ENCODE results near the gene DEPP1. TPM values are rescaled to one million over a fixed set of nuclear protein-coding genes. Genes with fewer than 3 reads are reported as not detected.
A peak's percentile ranks its signal among the peaks of the same experiment; 100 is the strongest.

The DEPP1 gene
- total and polyA plus RNA-seq, 2 of the 13 experiments (the other 11 are each of a cell fraction or from before 2014, with no cell fraction given) = 14.8 to 270 TPM

DNA sequence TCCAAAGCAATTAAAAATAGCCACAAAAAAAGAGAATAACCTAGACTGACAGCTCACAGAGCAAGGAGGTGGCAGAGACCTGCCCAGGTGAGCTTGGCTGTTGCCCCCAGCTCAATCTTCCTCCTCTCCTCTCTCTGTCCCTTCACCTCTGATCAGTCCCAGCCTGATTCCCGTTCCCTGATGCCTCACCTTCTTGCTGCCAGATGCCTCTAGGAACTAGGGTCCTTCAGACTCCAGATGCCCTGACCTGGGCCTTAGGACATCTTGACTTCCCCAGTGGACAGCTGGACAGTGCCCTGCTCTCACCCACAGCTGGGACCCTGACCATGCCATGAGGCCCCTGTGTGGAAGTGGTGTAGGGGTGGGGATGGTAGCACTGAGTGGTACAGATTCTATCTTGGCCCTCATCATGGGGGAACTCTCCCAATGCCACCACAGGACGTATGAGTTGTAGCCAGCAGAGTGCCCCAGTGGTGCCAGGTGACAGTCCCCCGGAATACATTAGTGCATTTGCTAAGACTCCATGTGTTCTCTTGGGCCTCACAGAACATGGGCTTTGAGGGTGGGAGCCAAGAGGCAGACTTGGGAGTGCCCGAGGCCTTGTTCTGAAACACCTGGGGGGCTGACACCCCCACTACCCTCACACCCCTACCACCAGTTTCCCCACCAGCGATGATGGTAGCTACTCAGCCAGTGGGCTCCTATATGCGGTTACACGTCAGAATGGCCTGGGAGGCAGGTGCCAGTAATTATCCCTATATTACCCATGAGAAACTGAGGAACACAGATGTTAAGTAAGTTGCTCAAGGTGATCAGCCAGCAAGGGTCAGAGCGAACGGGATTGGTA lies 2.0 kb downstream of the DEPP1 start (continued):
- TF ChIP-seq, protein P1, sequence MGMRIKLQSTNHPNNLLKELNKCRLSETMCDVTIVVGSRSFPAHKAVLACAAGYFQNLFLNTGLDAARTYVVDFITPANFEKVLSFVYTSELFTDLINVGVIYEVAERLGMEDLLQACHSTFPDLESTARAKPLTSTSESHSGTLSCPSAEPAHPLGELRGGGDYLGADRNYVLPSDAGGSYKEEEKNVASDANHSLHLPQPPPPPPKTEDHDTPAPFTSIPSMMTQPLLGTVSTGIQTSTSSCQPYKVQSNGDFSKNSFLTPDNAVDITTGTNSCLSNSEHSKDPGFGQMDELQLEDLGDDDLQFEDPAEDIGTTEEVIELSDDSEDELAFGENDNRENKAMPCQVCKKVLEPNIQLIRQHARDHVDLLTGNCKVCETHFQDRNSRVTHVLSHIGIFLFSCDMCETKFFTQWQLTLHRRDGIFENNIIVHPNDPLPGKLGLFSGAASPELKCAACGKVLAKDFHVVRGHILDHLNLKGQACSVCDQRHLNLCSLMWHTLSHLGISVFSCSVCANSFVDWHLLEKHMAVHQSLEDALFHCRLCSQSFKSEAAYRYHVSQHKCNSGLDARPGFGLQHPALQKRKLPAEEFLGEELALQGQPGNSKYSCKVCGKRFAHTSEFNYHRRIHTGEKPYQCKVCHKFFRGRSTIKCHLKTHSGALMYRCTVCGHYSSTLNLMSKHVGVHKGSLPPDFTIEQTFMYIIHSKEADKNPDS (CRISPR knock-in tag; IDR thresholded peaks at IDR 0.05) = no peak
- TF ChIP-seq, protein P2, sequence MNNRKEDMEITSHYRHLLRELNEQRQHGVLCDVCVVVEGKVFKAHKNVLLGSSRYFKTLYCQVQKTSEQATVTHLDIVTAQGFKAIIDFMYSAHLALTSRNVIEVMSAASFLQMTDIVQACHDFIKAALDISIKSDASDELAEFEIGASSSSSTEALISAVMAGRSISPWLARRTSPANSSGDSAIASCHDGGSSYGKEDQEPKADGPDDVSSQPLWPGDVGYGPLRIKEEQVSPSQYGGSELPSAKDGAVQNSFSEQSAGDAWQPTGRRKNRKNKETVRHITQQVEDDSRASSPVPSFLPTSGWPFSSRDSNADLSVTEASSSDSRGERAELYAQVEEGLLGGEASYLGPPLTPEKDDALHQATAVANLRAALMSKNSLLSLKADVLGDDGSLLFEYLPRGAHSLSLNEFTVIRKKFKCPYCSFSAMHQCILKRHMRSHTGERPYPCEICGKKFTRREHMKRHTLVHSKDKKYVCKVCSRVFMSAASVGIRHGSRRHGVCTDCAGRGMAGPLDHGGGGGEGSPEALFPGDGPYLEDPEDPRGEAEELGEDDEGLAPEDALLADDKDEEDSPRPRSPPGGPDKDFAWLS (CRISPR knock-in tag; IDR thresholded peaks at IDR 0.05; ENCODE audit: borderline replicate concordance) = no peak
- TF ChIP-seq TBP (CRISPR knock-in tag; IDR thresholded peaks at IDR 0.05) = peak; percentile 66; the same call in 1 of the 2 replicates
- TF ChIP-seq GABPB1 (CRISPR knock-in tag; IDR thresholded peaks at IDR 0.05) = no peak
- TF ChIP-seq, protein P3, sequence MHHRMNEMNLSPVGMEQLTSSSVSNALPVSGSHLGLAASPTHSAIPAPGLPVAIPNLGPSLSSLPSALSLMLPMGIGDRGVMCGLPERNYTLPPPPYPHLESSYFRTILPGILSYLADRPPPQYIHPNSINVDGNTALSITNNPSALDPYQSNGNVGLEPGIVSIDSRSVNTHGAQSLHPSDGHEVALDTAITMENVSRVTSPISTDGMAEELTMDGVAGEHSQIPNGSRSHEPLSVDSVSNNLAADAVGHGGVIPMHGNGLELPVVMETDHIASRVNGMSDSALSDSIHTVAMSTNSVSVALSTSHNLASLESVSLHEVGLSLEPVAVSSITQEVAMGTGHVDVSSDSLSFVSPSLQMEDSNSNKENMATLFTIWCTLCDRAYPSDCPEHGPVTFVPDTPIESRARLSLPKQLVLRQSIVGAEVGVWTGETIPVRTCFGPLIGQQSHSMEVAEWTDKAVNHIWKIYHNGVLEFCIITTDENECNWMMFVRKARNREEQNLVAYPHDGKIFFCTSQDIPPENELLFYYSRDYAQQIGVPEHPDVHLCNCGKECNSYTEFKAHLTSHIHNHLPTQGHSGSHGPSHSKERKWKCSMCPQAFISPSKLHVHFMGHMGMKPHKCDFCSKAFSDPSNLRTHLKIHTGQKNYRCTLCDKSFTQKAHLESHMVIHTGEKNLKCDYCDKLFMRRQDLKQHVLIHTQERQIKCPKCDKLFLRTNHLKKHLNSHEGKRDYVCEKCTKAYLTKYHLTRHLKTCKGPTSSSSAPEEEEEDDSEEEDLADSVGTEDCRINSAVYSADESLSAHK (CRISPR knock-in tag; IDR thresholded peaks at IDR 0.05; ENCODE audit: borderline replicate concordance) = no peak
- TF ChIP-seq FOXA1 (IDR thresholded peaks at IDR 0.05) = no peak
- no peak for TF ChIP-seq FOXA1 (CRISPR knock-in tag; IDR thresholded peaks at IDR 0.05)
- TF ChIP-seq, protein P4, sequence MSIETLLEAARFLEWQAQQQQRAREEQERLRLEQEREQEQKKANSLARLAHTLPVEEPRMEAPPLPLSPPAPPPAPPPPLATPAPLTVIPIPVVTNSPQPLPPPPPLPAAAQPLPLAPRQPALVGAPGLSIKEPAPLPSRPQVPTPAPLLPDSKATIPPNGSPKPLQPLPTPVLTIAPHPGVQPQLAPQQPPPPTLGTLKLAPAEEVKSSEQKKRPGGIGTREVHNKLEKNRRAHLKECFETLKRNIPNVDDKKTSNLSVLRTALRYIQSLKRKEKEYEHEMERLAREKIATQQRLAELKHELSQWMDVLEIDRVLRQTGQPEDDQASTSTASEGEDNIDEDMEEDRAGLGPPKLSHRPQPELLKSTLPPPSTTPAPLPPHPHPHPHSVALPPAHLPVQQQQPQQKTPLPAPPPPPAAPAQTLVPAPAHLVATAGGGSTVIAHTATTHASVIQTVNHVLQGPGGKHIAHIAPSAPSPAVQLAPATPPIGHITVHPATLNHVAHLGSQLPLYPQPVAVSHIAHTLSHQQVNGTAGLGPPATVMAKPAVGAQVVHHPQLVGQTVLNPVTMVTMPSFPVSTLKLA (IDR thresholded peaks at IDR 0.05) = no peak
- TF ChIP-seq ZNF234 (CRISPR knock-in tag; conservative IDR thresholded peaks at IDR 0.05) = no peak
- TF ChIP-seq ZNF263 (CRISPR knock-in tag; IDR thresholded peaks at IDR 0.05) = no peak
- TF ChIP-seq ZFP90 (CRISPR knock-in tag; IDR thresholded peaks at IDR 0.05; ENCODE audit: borderline replicate concordance) = no peak; the same call in 1 of the 2 replicates
- TF ChIP-seq KLF12 (CRISPR knock-in tag; IDR thresholded peaks at IDR 0.05; ENCODE audit: borderline replicate concordance) = no peak; the same call in none of the 2 replicates
- no peak for TF ChIP-seq ZNF772 (CRISPR knock-in tag; IDR thresholded peaks at IDR 0.05)
- no peak; the same call in 1 of the 2 replicates for TF ChIP-seq NCOA2 (CRISPR knock-in tag; IDR thresholded peaks at IDR 0.05)
- TF ChIP-seq ZFP1 (CRISPR knock-in tag; IDR thresholded peaks at IDR 0.05) = peak; percentile 21
- peak; percentile 98 for TF ChIP-seq SSRP1 (CRISPR knock-in tag; IDR thresholded peaks at IDR 0.05)
- no peak for TF ChIP-seq TBL1XR1 (IDR thresholded peaks at IDR 0.05; ENCODE audit: borderline replicate concordance, low read length, partially characterized antibody)
- TF ChIP-seq ETV5 (CRISPR knock-in tag; IDR thresholded peaks at IDR 0.05; ENCODE audit: borderline replicate concordance) = 0 out of 2 replicates have a peak, but pooled peaks have one; percentile 13
- no peak for TF ChIP-seq ZFAT (CRISPR knock-in tag; conservative IDR thresholded peaks at IDR 0.05)
